Activated naive CD8-positive, alpha-beta T cell (primary cell): Measurements from ENCODE around the gene IL36A.

Experiments used
- H3K27ac Mint-ChIP-seq: one replicate; pipeline ENCODE4 v1.8.0; 2021; ENCODE audit warnings: mixed read lengths
- H3K27me3 Mint-ChIP-seq: one replicate; pipeline ENCODE4 v1.8.0; 2021; ENCODE audit warnings: mixed read lengths
- H3K36me3 Mint-ChIP-seq: one replicate; pipeline ENCODE4 v1.8.0; 2021; ENCODE audit warnings: mixed read lengths
- H3K4me1 Mint-ChIP-seq: one replicate; pipeline ENCODE4 v1.8.0; 2021; ENCODE audit warnings: low read depth, mixed read lengths
- H3K4me3 Mint-ChIP-seq: one replicate; pipeline ENCODE4 v1.8.0; 2021; ENCODE audit warnings: mild to moderate bottlenecking, mixed read lengths
- H3K9me3 Mint-ChIP-seq: one replicate; pipeline ENCODE4 v1.8.0; 2021; ENCODE audit warnings: low read depth, mixed read lengths

Gene IL36A

GRCh38 chr2:113005030-113005509, at the start of gene IL36A:
IL36A (plus strand) TSS chr2:113005459; CDS start chr2:113005872, 413 bp downstream.
- H3K36me3 Mint-ChIP-seq, result peaks cover 14% of the 10 kb centered on the region
- H3K27ac Mint-ChIP-seq, result no peak within 1 kb of the TSS
- no peak within 1 kb of the TSS for H3K4me3 Mint-ChIP-seq
- H3K4me1 Mint-ChIP-seq, result peaks cover 11% of the 10 kb centered on the region
- peaks cover 18% of the 10 kb centered on the region for H3K9me3 Mint-ChIP-seq
- H3K27me3 Mint-ChIP-seq, result no peaks in the 10 kb centered on the region

DNA sequence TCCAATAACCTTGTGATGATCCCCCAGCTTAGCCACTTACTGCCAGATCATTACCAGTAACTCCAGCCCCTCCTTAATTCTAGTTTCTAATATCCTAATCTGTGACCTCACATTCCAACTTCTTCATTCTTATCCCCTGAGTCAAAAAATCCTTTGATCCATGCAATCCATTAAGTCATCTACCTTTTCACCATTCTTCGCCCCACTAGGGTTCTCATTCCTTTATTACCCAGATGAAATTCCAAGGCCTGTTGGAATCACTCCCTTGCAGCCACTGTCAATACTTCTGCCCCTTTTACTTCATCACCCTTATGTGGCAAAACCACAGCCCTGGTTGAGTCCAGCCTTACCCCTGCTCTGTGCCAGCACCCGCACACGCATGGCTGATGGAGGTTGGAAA, 47.7 kb upstream of the IL36A start:
- H3K9me3 Mint-ChIP-seq, result no peaks in the 10 kb centered on the region
- H3K27ac Mint-ChIP-seq, result no peak overlapping the region
- no peak overlapping the region for H3K4me3 Mint-ChIP-seq
- no peaks in the 10 kb centered on the region for H3K27me3 Mint-ChIP-seq
- no peaks in the 10 kb centered on the region for H3K4me1 Mint-ChIP-seq
- peaks cover 2% of the 10 kb centered on the region for H3K36me3 Mint-ChIP-seq

DNA sequence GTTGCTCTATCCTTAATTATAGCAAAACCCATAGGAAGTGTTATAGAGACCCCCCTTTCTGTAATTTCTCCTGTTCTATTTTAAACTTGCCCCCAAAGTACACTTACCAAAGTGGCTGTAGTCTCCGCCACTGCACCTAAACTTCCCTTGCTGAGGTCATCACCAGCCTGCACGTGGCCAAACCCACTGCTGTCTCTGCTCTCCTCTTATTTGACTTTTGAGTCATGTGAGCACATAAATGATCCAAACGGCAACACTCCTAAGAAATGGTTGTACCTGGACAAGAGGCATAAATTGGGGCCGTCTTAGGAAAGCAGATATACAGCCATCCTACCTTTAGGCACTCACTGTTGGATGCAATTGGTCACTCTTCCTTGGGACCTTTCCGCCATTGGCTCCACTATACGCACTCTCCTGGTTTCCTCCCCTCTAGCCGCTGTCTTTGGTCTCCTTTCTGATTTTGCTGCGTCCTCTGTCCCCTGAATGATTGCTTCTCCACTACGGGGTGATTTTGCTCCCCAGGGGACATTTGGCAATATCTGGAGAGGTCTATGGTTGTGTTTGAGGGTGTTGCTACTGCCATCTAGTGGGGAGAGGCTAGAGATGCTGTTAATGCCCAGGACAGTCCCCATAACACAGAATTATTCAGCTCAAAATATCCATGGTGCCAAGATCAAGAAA, 46.7 kb upstream of the IL36A start:
- no peak overlapping the region for H3K4me3 Mint-ChIP-seq
- no peaks in the 10 kb centered on the region for H3K27me3 Mint-ChIP-seq
- H3K4me1 Mint-ChIP-seq, result no peaks in the 10 kb centered on the region
- no peaks in the 10 kb centered on the region for H3K9me3 Mint-ChIP-seq
- H3K36me3 Mint-ChIP-seq, result no peaks in the 10 kb centered on the region
- no peak overlapping the region for H3K27ac Mint-ChIP-seq

DNA sequence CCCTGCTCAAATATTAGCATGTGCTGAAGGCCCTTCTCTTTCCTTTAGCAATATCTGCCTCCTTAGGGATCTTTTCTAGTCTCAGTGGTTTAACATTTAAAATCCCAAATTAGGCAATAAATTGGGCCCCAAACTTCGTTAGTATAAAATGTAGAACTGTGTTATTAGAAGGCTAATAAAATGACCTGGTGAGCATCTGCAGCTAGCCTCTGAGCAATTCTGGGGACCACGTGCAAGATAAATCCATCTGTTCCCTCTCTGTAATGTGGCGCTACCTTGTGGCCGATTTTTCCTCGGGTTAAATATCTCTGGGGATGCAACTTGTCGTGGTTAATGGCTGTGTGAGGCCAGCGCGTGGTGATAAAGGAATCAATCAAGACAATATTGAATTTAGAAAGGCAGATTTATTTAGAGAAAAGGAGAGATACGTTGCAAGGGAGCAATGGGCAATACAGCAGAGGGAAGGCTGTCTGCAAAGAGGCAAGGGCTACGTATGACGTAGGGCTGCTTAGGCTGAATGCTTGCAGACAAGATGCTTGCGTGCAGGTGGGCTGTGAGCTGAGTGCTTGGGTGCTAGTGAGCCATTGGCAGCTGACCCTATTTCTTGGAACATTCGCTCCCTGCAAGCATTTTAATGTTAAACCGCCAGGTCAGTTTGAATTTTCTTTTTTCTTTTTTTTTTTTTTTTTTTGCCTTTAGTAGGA, 46.0 kb upstream of the IL36A start:
- H3K27ac Mint-ChIP-seq, result no peak overlapping the region
- no peaks in the 10 kb centered on the region for H3K27me3 Mint-ChIP-seq
- no peak overlapping the region for H3K4me3 Mint-ChIP-seq
- H3K36me3 Mint-ChIP-seq, result no peaks in the 10 kb centered on the region
- no peaks in the 10 kb centered on the region for H3K4me1 Mint-ChIP-seq
- H3K9me3 Mint-ChIP-seq, result no peaks in the 10 kb centered on the region

DNA sequence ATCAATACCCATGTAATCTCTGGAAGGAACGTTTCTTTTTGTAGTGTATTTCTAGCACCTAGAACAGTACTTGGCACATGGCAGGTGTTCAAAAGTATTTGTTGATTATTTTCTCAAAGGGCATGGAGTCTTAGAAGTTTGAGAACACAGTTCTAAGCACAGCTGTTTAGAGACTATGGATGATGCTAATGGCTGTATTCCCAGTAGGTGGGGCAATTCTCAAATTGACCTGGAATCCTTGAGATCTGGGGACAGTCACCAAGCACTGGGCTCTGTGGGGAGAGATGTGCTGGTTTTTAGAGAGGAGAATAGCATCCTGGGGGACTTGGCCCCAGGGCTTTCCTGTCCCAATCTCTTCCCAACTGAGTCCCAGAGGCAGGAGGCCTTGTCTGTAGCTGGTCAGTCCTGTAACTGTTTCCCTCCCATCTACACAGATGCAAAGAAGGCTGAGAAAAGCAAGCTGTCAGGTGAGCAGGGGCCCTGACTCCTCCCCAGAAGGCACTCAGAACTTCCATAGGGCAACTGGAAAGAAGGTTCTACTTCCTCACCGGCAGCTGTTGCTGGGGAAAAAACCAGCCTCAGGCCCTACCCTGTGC, 44.9 kb upstream of the IL36A start:
- Mint-ChIP-seq H3K9me3 (no peaks in the 10 kb centered on the region), H3K4me1 (no peaks in the 10 kb centered on the region), H3K4me3 (no peak overlapping the region), H3K27me3 (no peaks in the 10 kb centered on the region), H3K27ac (no peak overlapping the region), H3K36me3 (no peaks in the 10 kb centered on the region)

DNA sequence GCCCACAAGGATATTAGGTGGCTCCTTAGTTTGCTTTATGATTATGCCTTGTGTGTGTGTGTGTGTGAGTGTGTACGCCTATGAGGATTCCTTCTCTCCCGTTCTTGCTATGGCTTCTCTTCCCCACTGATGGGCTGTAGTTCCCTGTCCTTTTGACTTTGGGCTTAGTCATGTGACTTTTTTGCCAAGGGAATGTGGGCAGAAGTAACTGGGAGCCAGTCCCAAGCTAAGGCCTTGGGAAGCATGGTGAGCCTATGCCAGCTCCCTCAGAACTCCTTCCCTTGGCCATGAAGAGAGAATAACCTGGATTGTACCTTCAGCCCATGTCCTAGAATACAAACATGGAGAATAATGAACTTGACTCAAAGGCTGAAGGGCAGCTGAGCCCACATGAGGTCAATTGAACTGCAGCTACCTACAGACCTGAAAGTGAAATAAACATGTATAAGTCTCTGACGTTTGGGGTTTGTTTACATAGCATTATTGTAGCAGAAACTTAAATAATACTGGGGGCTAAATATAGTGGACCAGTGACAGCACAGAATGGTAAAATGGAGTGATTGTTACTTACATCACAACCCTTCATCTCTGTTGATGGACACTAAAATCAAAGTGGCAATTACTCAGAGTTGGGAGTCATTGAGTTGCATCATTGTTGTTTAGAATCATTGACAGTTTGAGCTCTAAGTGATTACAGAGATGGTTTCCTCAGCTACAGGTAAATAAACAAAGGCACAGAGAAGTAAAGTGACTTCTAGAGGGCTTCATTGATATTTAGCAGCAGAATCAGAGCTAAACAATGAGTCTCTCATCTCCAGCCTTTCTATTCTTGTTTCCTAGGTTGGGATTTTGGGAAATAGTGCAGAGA, 42.7 kb upstream of the IL36A start:
- H3K27ac Mint-ChIP-seq, result no peak overlapping the region
- H3K4me3 Mint-ChIP-seq, result no peak overlapping the region
- no peaks in the 10 kb centered on the region for H3K9me3 Mint-ChIP-seq
- H3K4me1 Mint-ChIP-seq, result no peaks in the 10 kb centered on the region
- no peaks in the 10 kb centered on the region for H3K36me3 Mint-ChIP-seq
- no peaks in the 10 kb centered on the region for H3K27me3 Mint-ChIP-seq

GRCh38 chr2:112967023-112967422, 38.2 kb upstream of the IL36A start:
- Mint-ChIP-seq H3K27ac (no peak overlapping the region), H3K9me3 (peaks cover 6% of the 10 kb centered on the region), H3K27me3 (no peaks in the 10 kb centered on the region), H3K4me3 (no peak overlapping the region), H3K36me3 (peaks cover 8% of the 10 kb centered on the region), H3K4me1 (peaks cover 13% of the 10 kb centered on the region)

GRCh38 chr2:112972423-112973086, 32.7 kb upstream of the IL36A start:
- H3K27me3 Mint-ChIP-seq, result no peaks in the 10 kb centered on the region
- H3K36me3 Mint-ChIP-seq, result peaks cover 8% of the 10 kb centered on the region
- peaks cover 6% of the 10 kb centered on the region for H3K9me3 Mint-ChIP-seq
- peaks cover 13% of the 10 kb centered on the region for H3K4me1 Mint-ChIP-seq
- H3K4me3 Mint-ChIP-seq, result no peak overlapping the region
- no peak overlapping the region for H3K27ac Mint-ChIP-seq

DNA sequence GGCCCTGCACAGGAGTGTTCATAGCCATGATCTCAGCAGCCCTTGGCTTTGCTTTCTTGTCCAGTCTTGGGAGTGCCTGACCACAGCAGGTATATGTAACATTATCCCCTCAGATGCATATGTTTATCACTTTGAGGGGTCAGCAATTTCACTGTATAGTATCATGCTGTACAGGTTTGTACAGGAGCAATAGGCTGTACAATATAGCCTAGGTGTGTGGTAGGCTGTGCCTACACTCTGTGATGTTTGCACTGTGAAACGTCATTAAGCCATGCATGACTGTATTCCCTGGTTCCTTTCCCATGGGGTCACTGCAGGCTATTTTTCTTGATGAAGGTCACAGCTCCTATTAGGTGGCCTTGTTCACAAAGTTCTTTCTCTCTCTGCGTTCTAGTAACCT, 32.1 kb upstream of the IL36A start:
- Mint-ChIP-seq H3K27me3 (no peaks in the 10 kb centered on the region), H3K27ac (no peak overlapping the region), H3K9me3 (peaks cover 6% of the 10 kb centered on the region), H3K4me3 (no peak overlapping the region), H3K4me1 (peaks cover 15% of the 10 kb centered on the region), H3K36me3 (peaks cover 8% of the 10 kb centered on the region)

DNA sequence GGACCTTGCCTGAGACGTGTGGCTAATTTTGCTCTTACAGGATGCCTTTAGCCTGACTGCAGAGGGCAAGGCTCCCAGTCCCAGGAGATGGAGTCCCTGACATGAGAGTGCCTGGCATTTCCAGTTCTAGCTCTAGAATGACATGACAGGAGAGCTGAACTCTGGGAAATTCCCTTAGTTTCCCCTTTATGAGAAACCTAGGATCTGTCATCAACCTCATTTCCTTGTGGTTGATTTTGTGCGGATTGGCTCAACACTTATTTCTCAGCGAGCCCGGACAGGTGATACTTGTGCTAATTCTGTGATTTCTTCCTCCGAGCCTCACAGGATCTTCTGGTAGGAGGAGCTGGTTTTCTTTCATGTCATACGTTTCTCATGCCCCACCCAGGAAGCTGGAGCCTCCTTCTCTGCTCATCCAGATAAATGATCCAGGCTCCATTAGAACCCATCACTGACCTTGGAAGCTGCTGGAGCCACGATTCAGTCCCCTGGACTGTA, 27.7 kb upstream of the IL36A start, which contains the start of gene IL36G:
Gene IL36G (plus strand): TSS at position 448 of the 498 bp plus-strand sequence. CDS start 633 bp downstream, outside the sequence.
- H3K9me3 Mint-ChIP-seq, result no peaks in the 10 kb centered on the region
- H3K27me3 Mint-ChIP-seq, result no peaks in the 10 kb centered on the region

GRCh38 chr2:112979731-112980130, 25.5 kb upstream of the IL36A start:
- H3K9me3 Mint-ChIP-seq, result no peaks in the 10 kb centered on the region
- no peaks in the 10 kb centered on the region for H3K27me3 Mint-ChIP-seq
- H3K27ac Mint-ChIP-seq, result no peak overlapping the region
- peaks cover 11% of the 10 kb centered on the region for H3K4me1 Mint-ChIP-seq
- no peaks in the 10 kb centered on the region for H3K36me3 Mint-ChIP-seq
- no peak overlapping the region for H3K4me3 Mint-ChIP-seq

More for the DNA sequence above, 27.7 kb upstream of the IL36A start, which contains the start of gene IL36G:
- no peak within 1 kb of the TSS for H3K4me3 Mint-ChIP-seq
- no peak within 1 kb of the TSS for H3K27ac Mint-ChIP-seq
- peaks cover 4% of the 10 kb centered on the region for H3K4me1 Mint-ChIP-seq
- no peaks in the 10 kb centered on the region for H3K36me3 Mint-ChIP-seq

DNA sequence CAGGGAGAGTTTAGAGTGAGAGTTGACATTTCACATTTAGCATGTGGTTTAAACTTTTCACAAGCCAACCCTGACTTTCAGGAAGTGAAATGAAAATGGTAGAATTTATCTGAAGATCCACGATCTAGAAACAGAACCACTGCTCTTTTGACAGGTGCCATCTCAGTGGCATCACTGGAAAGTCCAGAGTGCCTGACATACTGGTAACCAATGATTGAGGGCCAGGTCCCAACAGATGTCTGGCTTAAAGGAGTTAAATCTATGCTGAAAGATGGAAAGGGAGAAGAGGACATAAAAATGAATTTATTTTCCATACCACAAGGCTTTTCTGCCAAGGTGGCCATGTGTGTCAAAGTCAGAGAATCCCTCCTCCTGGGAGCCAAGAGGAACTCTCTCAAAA, 24.7 kb upstream of the IL36A start:
- Mint-ChIP-seq H3K9me3 (no peaks in the 10 kb centered on the region), H3K27me3 (no peaks in the 10 kb centered on the region), H3K27ac (peak overlapping the region; percentile 86), H3K4me3 (no peak overlapping the region), H3K4me1 (peaks cover 17% of the 10 kb centered on the region), H3K36me3 (no peaks in the 10 kb centered on the region)

- no peaks in the 10 kb centered on the region for H3K9me3 Mint-ChIP-seq
- H3K27ac Mint-ChIP-seq, result peak overlapping the region; percentile 86
- H3K4me3 Mint-ChIP-seq, result peak overlapping the region; percentile 12
- H3K36me3 Mint-ChIP-seq, result peaks cover 7% of the 10 kb centered on the region
- H3K4me1 Mint-ChIP-seq, result peaks cover 23% of the 10 kb centered on the region
- no peaks in the 10 kb centered on the region for H3K27me3 Mint-ChIP-seq
Observed at GRCh38 chr2:112985090-112985489, 20.2 kb upstream of the IL36A start.

DNA sequence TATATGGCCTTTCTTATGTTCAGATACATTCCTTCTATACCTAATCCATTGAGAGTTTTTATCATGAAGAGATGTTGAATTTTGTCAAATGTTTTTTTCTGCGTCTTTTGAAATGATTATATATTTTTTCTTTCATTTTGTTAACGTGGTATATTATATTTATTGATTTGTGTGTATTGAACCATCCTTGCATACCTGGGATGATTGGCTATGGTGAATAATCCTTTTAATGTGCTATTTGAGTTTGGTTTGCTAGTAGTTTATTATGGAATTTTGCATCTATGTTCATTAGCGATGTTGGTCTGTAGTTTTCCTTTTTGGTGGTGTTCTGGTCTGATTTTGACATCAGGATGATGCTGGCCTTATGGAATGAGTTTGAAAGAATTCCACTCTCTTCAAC, 15.6 kb upstream of the IL36A start:
- H3K9me3 Mint-ChIP-seq, result peaks cover 15% of the 10 kb centered on the region
- H3K4me1 Mint-ChIP-seq, result peaks cover 30% of the 10 kb centered on the region
- H3K27ac Mint-ChIP-seq, result no peak overlapping the region
- no peaks in the 10 kb centered on the region for H3K27me3 Mint-ChIP-seq
- H3K36me3 Mint-ChIP-seq, result peaks cover 18% of the 10 kb centered on the region
- H3K4me3 Mint-ChIP-seq, result no peak overlapping the region
